CD14-positive monocyte (primary cell): ENCODE data around the gene EXO1. TPM values are rescaled to one million over a fixed set of nuclear protein-coding genes. Genes with fewer than 3 reads are reported as not detected.
A peak's percentile ranks its signal among the peaks of the same experiment; 100 is the strongest.

ENCODE experiments used
- DNase-seq, 3 donors: peaks; one replicate each; pipeline ENCODE4 v3.0.0-alpha.2; 2011 to 2022
- H2AFZ ChIP-seq: 2 replicates; pipeline ENCODE4 v1.6.0; 2012; ENCODE audit warnings: mild to moderate bottlenecking, low read depth, low read length, inconsistent platforms; ENCODE audit not compliant: insufficient read depth, poor library complexity, severe bottlenecking
- H3K27ac ChIP-seq, 2 donors: 1 replicate in 1 of 2; 2 replicates in 1 of 2; pipeline ENCODE4 v1.5.1; 2012 to 2013; ENCODE audit warnings: low read length in 2 of 2, control low read depth in 1 of 2, inconsistent platforms in 1 of 2, low read depth in 1 of 2, mild to moderate bottlenecking in 1 of 2
- H3K27me3 ChIP-seq, 2 donors: one replicate each; pipeline versions ENCODE4 v1.6.0 to v1.6.1; 2011 to 2013; ENCODE audit warnings: low read length in 2 of 2; ENCODE audit not compliant: control insufficient read depth in 2 of 2, insufficient read depth in 2 of 2
- H3K36me3 ChIP-seq, 2 donors: replicated peaks in 1 of 2; 1 replicate in 1 of 2; 2 replicates in 1 of 2; pipeline versions ENCODE4 v1.5.1 to v1.6.1; 2012 to 2013; ENCODE audit warnings: low read length in 2 of 2, control low read depth in 1 of 2, inconsistent platforms in 1 of 2, mild to moderate bottlenecking in 1 of 2; ENCODE audit not compliant: insufficient read depth in 2 of 2, control insufficient read depth in 1 of 2
- H3K4me1 ChIP-seq, 2 donors: 1 replicate in 1 of 2; 2 replicates in 1 of 2; pipeline versions ENCODE4 v1.5.1 to v1.6.1; 2012 to 2013; ENCODE audit warnings: low read length in 2 of 2, control low read depth in 1 of 2, inconsistent platforms in 1 of 2, mild to moderate bottlenecking in 1 of 2, moderate library complexity in 1 of 2; ENCODE audit not compliant: insufficient read depth in 2 of 2, control insufficient read depth in 1 of 2
- H3K4me2 ChIP-seq: replicated peaks from 2 replicates; pipeline ENCODE3; 2012; ENCODE audit warnings: low read length, moderate library complexity, mild to moderate bottlenecking; ENCODE audit not compliant: poor library complexity, severe bottlenecking; ENCODE audit errors: extremely low read depth
- H3K4me3 ChIP-seq, 3 experiments: fragments of 200-600 bp in 1 of 3; sonication (generic) in 1 of 3; replicated peaks in 1 of 3; 1 replicate in 2 of 3; 2 replicates in 1 of 3; pipeline ENCODE4 v1.5.1; 2011 to 2013; ENCODE audit warnings: low read length in 3 of 3, mild to moderate bottlenecking in 3 of 3, control low read depth in 2 of 3, low read depth in 2 of 3, inconsistent platforms in 1 of 3, moderate library complexity in 1 of 3
- H3K79me2 ChIP-seq: 2 replicates; pipeline ENCODE4 v1.6.0; 2012; ENCODE audit warnings: mild to moderate bottlenecking, control low read depth, inconsistent platforms, low read length, moderate library complexity; ENCODE audit not compliant: insufficient read depth
- H3K9ac ChIP-seq: 2 replicates; pipeline ENCODE4 v1.6.0; 2017; ENCODE audit warnings: low read length, mild to moderate bottlenecking; ENCODE audit not compliant: insufficient read depth, poor library complexity, severe bottlenecking
- H3K9me3 ChIP-seq, 2 donors: replicated peaks in 1 of 2; 1 replicate in 1 of 2; 2 replicates in 1 of 2; pipeline versions ENCODE4 v1.5.1 to v1.6.1; 2012 to 2013; ENCODE audit warnings: low read length in 2 of 2, control low read depth in 1 of 2; ENCODE audit not compliant: control insufficient read depth in 1 of 2, insufficient read depth in 1 of 2
- H4K20me1 ChIP-seq: 2 replicates; pipeline ENCODE4 v1.6.0; 2012; ENCODE audit warnings: mild to moderate bottlenecking, low read length, control low read depth, moderate library complexity; ENCODE audit not compliant: insufficient read depth
- H3K27ac Mint-ChIP-seq, 7 donors: one replicate each; pipeline ENCODE4 v1.8.0; 2020; ENCODE audit warnings: mild to moderate bottlenecking in 7 of 7, mixed read lengths in 7 of 7, moderate library complexity in 6 of 7, inconsistent platforms in 2 of 7
- H3K27me3 Mint-ChIP-seq, 3 donors: one replicate each; pipeline ENCODE4 v1.8.0; 2021 to 2022; ENCODE audit warnings: low read depth in 3 of 3, mild to moderate bottlenecking in 3 of 3, mixed read lengths in 3 of 3, moderate library complexity in 3 of 3, inconsistent platforms in 1 of 3
- H3K36me3 Mint-ChIP-seq, 2 donors: one replicate each; pipeline ENCODE4 v1.8.0; 2020; ENCODE audit warnings: mixed read lengths in 2 of 2, inconsistent platforms in 1 of 2, mild to moderate bottlenecking in 1 of 2
- H3K4me1 Mint-ChIP-seq: one replicate; pipeline ENCODE4 v1.8.0; 2020; ENCODE audit warnings: mild to moderate bottlenecking, mixed read lengths
- H3K4me3 Mint-ChIP-seq, 2 donors: one replicate each; pipeline ENCODE4 v1.8.0; 2020; ENCODE audit warnings: mild to moderate bottlenecking in 2 of 2, mixed read lengths in 2 of 2, moderate library complexity in 1 of 2
- H3K9me3 Mint-ChIP-seq, 7 donors: one replicate each; pipeline ENCODE4 v1.8.0; 2020 to 2022; ENCODE audit warnings: mixed read lengths in 7 of 7, mild to moderate bottlenecking in 6 of 7, moderate library complexity in 6 of 7, inconsistent platforms in 2 of 7
- CTCF ChIP-seq: fragments of 200-600 bp; IDR thresholded peaks from one replicate; pipeline ENCODE4 v1.8.0; 2022; ENCODE audit warnings: antibody characterized with exemption, mild to moderate bottlenecking
- WGBS: methylation state at CpG from one replicate; pipeline ENCODE4 v1.1.5; 2013; ENCODE audit warnings: missing lambda C conversion rate; ENCODE audit not compliant: insufficient coverage; 5-methylcytosine and 5-hydroxymethylcytosine counted together
- intact Hi-C, 2 donors: fragments of 100-400 bp; cut with micrococcal nuclease; formaldehyde crosslinking; loops; one replicate each; pipeline versions ENCODE4 v1.15.0 to v1.15.1; 2023
- polyA plus RNA-seq, 3 donors: library from polyadenylated mRNA; depleted of rRNA in 1 of 3; unstranded in 2 of 3; stranded (reverse) in 1 of 3; fragments of 300-500 nt in 2 of 3; fragments of >200 nt in 1 of 3; fragmentation: Illumina TruSeq in 2 of 3; gene quantifications; 1 replicate in 2 of 3; 2 replicates in 1 of 3; pipeline ENCODE4 v1.2.3, GENCODE V29; 2012 to 2021

Gene EXO1
- polyA plus RNA-seq, 3 donors: 0.16 to 0.26 TPM; not detected in 1

DNA sequence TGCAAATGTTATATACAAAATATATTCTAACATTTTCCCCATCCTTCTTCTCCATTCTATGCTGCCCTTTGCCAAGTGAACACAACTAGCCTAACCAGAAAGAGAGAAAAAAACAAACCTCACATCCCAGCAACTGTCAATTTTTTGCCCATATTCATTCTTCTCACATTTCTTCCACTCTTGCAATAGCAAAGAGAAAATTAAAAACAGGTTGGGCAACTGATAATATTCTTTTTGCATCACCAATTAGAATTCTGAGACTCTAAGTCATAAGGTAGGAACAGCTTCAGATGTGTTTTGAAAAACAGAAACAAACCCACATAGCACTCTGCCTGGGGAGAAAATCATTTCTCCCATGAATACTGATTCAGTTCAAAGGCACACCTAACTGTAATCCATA, 25.2 kb upstream of the EXO1 start:
- Mint-ChIP-seq H3K4me1 (peaks cover 23% of the 10 kb centered on the region), H3K27me3 (no peaks in the 10 kb centered on the region), H3K9me3 (peaks cover 0 to 2% (median 0%) of the 10 kb centered on the region in 7 donors), H3K27ac (no peak overlapping the region), H3K4me3 (no peak overlapping the region), H3K36me3 (no peaks in the 10 kb centered on the region)
- no peaks in the 10 kb centered on the region for H3K27me3 ChIP-seq
- H2AFZ ChIP-seq: no peak overlapping the region
- H3K36me3 ChIP-seq: no peaks in the 10 kb centered on the region
- H3K4me2 ChIP-seq: no peak overlapping the region
- intact Hi-C loops: no loop called here
- H3K9me3 ChIP-seq: no peaks in the 10 kb centered on the region
- no peaks in the 10 kb centered on the region for H4K20me1 ChIP-seq
- no peak for TF ChIP-seq CTCF
- no peak overlapping the region for H3K27ac ChIP-seq
- H3K4me3 ChIP-seq: no peak overlapping the region
- peaks cover 16 to 33% of the 10 kb centered on the region in 2 donors for H3K4me1 ChIP-seq
- H3K9ac ChIP-seq: no peak overlapping the region
- no peak for DNase-seq
- no peaks in the 10 kb centered on the region for H3K79me2 ChIP-seq

DNA sequence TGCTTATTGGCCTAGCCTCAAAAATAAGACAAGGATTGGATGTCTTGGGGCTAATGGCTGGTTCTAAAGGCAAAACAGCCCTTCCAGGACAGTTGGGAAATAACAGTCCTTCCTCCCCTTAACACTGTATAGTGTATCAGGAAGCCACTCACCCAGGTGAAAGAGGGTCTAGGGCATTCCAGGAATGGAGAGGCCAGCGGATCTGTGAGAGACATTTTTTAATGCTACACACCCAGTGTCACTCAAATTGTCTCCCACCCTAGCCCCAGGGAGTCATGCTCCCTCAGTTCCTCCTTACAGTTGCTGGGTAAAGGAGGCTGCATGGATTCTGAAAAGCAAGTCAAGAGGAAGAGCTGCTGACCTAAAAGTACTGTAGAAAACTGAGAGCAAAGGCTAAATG, 24.1 kb upstream of the EXO1 start:
- Histone ChIP-seq H3K4me1 (peaks cover 7 to 25% of the 10 kb centered on the region in 2 donors), H3K9ac (no peak overlapping the region), H3K27me3 (no peaks in the 10 kb centered on the region), H3K36me3 (no peaks in the 10 kb centered on the region), H3K4me3 (no peak overlapping the region), H2AFZ (peak overlapping the region; percentile 30), H3K79me2 (no peaks in the 10 kb centered on the region), H3K9me3 (no peaks in the 10 kb centered on the region), H4K20me1 (no peaks in the 10 kb centered on the region), H3K27ac (no peak overlapping the region), H3K4me2 (no peak overlapping the region)
- no peak for TF ChIP-seq CTCF
- Mint-ChIP-seq H3K36me3 (no peaks in the 10 kb centered on the region), H3K9me3 (peaks cover 0 to 2% (median 0%) of the 10 kb centered on the region in 7 donors), H3K4me1 (peaks cover 18% of the 10 kb centered on the region), H3K4me3 (no peak overlapping the region), H3K27ac (peak overlapping the region in 1 of 7 donors; percentile 26), H3K27me3 (no peaks in the 10 kb centered on the region)
- no peak for DNase-seq
- intact Hi-C loops: no loop called here
- no CpG with 5 or more reads among the region's 1 CpG for WGBS
